GM08714 (cell line): ENCODE measurements around the gene DDX28.
A peak's percentile ranks its signal among the peaks of the same experiment; 100 is the strongest.
"Not testable (repeated sequence)": the region's sequence is repeated elsewhere in the genome, so short reads cannot be mapped to it uniquely, and the experiment has no call there.

Experiments
- H3K4me3 ChIP-seq: fragments of 200-500 bp; sonication (Bioruptor generic); 2 replicates; pipeline ENCODE4 v1.5.1; 2014; ENCODE audit warnings: mild to moderate bottlenecking, low read length, inconsistent platforms
- ZNF274 ChIP-seq: IDR thresholded peaks from 2 replicates; pipeline ENCODE4 v1.6.1; 2012; ENCODE audit warnings: mild to moderate bottlenecking, low read depth, low read length

The DDX28 gene

DNA sequence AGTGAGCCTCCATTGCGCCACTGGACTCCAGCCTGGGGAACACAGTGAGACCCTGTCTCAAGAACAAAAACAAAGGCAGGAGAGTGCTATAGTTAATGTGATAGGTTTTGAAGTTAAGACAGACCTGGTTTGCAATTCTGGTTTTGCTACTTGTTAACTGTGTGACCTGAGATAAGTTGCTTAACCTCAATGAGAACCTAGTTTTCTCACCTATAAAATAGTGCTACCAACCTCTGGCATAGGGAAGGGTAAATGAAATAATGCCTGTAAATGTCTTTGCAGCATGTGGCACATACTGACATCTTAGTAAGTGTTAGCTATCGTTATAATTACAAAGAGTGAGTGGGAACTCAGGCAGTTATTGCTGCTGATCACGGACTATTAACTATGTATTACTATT, 32.4 kb upstream of the DDX28 start:
- no peak for TF ChIP-seq ZNF274

GRCh38 chr16:68049449-68049848, 26.4 kb upstream of the DDX28 start:
- no peak overlapping the region for H3K4me3 ChIP-seq
- TF ChIP-seq ZNF274, result no peak

More for the DNA sequence above, 32.4 kb upstream of the DDX28 start:
- no peak overlapping the region for H3K4me3 ChIP-seq

- no peak overlapping the region for H3K4me3 ChIP-seq
- TF ChIP-seq ZNF274, result no peak
Observed at GRCh38 chr16:68047987-68048386, 25.0 kb upstream of the DDX28 start.

GRCh38 chr16:68046106-68046505, 23.1 kb upstream of the DDX28 start:
- H3K4me3 ChIP-seq, result no peak overlapping the region
- no peak for TF ChIP-seq ZNF274

GRCh38 chr16:68041783-68042182, 18.8 kb upstream of the DDX28 start:
- TF ChIP-seq ZNF274, result no peak
- H3K4me3 ChIP-seq, result no peak overlapping the region

- H3K4me3 ChIP-seq, result no peak overlapping the region
- TF ChIP-seq ZNF274, result no peak
Observed at GRCh38 chr16:68040506-68041288, 17.7 kb upstream of the DDX28 start.

DNA sequence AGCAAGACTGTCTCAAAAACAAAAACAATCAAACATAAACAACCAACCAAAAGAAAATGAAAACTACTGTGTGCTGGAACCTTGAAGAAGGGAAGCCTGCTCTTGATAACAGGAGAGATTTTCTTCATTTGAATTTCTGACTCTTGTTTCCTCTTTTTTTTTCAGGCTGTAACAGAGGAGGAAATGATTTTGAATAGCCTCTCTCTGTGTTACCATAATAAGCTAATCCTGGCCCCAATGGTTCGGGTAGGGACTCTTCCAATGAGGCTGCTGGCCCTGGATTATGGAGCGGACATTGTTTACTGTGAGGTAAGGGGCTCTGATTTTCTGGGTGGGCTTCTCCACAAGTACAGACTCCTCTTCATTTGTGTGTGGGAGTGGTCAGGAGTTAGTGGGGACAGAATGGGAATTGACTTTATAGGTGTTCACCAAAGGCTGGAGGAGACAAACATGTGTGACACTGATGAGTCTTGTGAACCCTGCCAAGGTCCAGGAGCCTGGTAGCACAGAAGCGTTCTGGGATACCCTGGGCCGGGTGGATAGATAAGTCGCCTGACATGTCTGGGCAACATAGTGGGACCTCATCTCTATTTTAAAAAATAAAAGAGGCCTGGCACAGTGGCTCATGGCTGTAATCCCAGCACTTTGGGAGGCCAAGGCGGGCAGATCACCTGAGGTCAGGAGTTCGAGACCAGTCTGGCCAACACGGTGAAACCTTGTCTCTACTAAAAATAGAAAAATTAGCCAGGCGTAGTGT, 15.0 kb upstream of the DDX28 start:
- H3K4me3 ChIP-seq, result peak overlapping the region; percentile 26; the same call in 1 of the 2 replicates
- TF ChIP-seq ZNF274, result no peak

GRCh38 chr16:68035227-68035626, 12.2 kb upstream of the DDX28 start:
- H3K4me3 ChIP-seq, result no peak overlapping the region
- TF ChIP-seq ZNF274, result no peak

DNA sequence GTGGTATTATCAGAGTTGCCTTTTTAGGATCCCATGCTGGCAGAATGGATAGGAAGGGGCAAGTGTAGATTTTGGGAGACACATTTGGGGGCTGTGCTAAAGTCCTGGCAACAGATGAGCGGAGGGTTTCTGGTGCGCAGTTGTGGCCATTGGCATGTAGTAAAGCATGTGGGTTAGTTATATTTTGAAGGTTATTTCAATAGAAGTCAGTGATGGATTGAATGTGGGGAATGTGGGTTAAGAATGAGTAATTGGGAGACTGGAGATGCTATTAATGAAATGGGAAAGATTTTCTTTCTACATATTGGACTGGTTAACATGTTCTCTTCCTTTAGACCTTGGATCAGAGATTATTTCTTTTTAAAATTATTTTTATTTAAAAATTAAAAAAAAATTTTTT, 10.1 kb upstream of the DDX28 start:
- H3K4me3 ChIP-seq, result no peak overlapping the region
- TF ChIP-seq ZNF274, result no peak

DNA sequence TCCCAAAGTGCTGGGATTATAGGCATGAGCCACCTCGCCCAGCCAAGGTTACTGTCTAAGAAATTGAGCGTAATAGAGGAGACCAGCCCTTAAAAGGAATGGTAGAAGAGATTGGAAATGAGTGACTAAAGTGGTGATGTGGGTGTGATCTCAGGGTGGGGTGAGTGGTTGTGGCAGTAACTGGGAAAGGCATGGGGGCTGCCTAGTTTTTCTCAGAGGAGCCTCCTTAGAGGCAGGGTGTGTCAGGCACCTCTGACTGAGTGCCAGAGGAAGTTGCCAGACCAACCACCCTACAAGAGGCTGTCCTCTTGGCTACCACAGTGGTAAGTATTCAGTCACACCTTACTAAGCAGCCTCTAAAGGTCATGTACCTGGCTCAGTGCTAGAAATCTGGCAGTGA, 8.9 kb upstream of the DDX28 start:
- no peak overlapping the region for H3K4me3 ChIP-seq
- TF ChIP-seq ZNF274, result no peak

GRCh38 chr16:68030108-68030507, 7.1 kb upstream of the DDX28 start:
- not testable (repeated sequence) for H3K4me3 ChIP-seq

DNA sequence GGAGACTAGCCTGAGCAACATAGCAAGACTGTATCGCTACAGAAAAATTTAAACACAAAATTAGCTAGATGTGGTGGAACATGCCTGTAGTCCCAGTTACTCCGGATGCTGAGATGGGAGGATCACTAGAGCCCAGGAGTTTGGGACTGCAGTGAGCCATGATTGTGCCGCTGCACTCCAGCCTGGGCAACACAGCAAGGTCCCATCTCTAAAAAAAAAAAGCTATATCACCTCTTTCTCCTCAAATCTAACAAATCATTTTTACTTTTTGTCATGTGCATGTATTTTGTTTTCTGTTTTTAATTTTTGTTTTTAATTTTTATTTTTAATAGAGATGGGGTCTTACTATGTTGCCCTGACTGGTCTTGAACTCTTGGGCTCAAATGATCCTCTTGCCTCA, 6.0 kb upstream of the DDX28 start:
- H3K4me3 ChIP-seq, result no peak overlapping the region
- no peak for TF ChIP-seq ZNF274

- no peak for TF ChIP-seq ZNF274
- H3K4me3 ChIP-seq, result peak overlapping the region; percentile 88
Observed at GRCh38 chr16:68022278-68022727, 729 bp downstream of the DDX28 start.

DNA sequence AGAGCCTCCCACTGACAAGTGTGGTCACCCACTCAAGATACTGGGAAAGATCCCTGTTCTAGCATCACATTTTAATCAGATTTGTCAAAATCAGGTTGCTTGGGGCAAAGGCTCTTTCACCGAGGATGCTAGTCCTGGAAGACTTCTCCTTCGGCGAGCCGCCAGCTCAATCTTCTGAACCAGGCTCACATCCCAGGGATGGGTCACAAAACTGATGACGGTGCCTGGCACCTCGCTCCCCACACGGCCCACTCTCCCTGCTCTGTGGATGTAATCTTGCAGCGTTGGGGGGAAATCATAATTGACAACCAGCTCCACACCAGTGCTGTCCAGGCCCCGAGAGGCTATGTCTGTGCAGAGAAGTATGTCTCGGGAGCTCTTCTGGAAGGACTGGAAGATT, 1.5 kb downstream of the DDX28 start:
- TF ChIP-seq ZNF274, result no peak
- no peak overlapping the region; the same call in 1 of the 2 replicates for H3K4me3 ChIP-seq

DNA sequence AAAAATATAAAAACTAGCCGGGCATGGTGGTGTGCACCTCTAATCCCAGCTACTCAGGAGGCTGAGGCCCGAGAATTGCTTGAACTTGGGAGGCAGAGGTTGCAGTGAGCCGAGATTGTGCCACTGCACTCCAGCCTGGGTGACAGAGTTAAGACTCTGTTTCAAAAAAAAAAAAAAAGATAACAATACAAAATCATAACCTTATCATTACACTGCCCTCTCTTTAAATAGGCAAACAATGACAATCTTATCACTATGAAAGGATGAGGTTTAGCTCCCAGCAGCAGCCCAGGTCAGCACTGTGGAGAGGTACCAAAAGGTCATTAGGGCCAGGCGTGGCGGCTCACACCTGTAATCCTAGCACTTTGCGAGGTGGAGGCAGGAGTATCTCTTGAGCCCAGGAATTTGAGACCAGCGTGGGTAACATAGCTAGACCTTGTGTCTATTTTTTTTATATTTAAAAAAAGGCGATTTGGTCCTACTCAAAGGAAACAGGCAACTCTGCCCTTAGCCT, 3.8 kb downstream of the DDX28 start:
- no peak overlapping the region for H3K4me3 ChIP-seq
- TF ChIP-seq ZNF274, result no peak
